Cardiac muscle cell (in vitro differentiated cells and primary cell): ENCODE measurements around the gene MLLT1. TPM values are rescaled to one million over a fixed set of nuclear protein-coding genes. Genes with fewer than 3 reads are reported as not detected.

Experiments
- DNase-seq, 2 donors: peaks; one replicate each; pipeline versions ENCODE4 v3.0.0 to v3.0.0-alpha.2; 2010 to 2017; ENCODE audit warnings: low read depth in 1 of 2, low spot score in 1 of 2
- H3K27ac ChIP-seq: fragments of 200-600 bp; sonication (generic); 2 replicates; pipeline ENCODE4 v1.5.1; 2016
- H3K27me3 ChIP-seq: fragments of 200-600 bp; sonication (generic); 2 replicates; pipeline ENCODE4 v1.6.0; 2016; ENCODE audit warnings: control low read depth
- H3K36me3 ChIP-seq: fragments of 200-600 bp; sonication (generic); 2 replicates; pipeline ENCODE4 v1.5.1; 2016; ENCODE audit warnings: control low read depth
- H3K4me1 ChIP-seq: fragments of 200-600 bp; sonication (generic); 2 replicates; pipeline ENCODE4 v1.8.1; 2017; ENCODE audit warnings: low read depth, mild to moderate bottlenecking, mixed run types
- H3K4me3 ChIP-seq: fragments of 200-600 bp; sonication (generic); 2 replicates; pipeline ENCODE4 v1.5.1; 2016; ENCODE audit warnings: mild to moderate bottlenecking
- H3K9me3 ChIP-seq: fragments of 200-600 bp; sonication (generic); 2 replicates; pipeline ENCODE4 v1.5.1; 2017; ENCODE audit warnings: low read depth, mild to moderate bottlenecking, control low read depth
- CTCF ChIP-seq: IDR thresholded peaks from 2 replicates; pipeline ENCODE4 v1.5.1; 2012; ENCODE audit warnings: low read depth, mild to moderate bottlenecking, low read length
- polyA plus RNA-seq: library from polyadenylated mRNA; unstranded; fragments of >200 nt; fragmentation: Nextera tagmentation; extraction: Ambion mirVana; gene quantifications from 2 replicates; pipeline ENCODE4 v1.2.1, GENCODE V29; 2016
- total RNA-seq: library from RNA; depleted of rRNA; stranded (reverse); fragments of >200 nt; gene quantifications from 2 replicates; pipeline ENCODE4 v1.2.3, GENCODE V29; 2016

MLLT1 gene
- total and polyA plus RNA-seq, 2 experiments from 2014 or later = 31.1 to 46.9 TPM

DNA sequence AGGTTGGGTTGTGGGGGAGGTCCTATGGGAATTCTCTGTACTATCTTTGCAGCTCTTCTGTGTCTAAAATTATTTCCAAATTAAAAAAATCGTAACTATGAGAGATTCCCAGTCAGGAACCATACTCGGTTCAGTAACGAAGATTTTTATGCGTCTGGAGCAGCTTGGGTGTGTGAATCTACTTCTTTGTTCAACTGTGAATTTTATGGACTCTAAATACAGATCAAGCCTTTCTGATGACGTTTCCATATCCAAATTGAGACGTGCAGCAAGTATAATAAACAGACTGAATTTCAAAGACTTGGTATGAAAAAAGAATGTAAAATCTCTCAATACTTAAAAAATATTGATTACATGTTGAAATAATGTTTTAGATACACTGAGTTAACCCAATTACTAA lies 30.9 kb downstream of the MLLT1 start:
- no peaks in the 10 kb centered on the region for H3K27me3 ChIP-seq
- no peak for TF ChIP-seq CTCF
- H3K27ac ChIP-seq = peak overlapping the region; percentile 42
- H3K36me3 ChIP-seq = peaks cover 5% of the 10 kb centered on the region
- H3K4me1 ChIP-seq = peaks cover 13% of the 10 kb centered on the region
- no peaks in the 10 kb centered on the region for H3K9me3 ChIP-seq
- no peak overlapping the region for H3K4me3 ChIP-seq
- no peak for DNase-seq

DNA sequence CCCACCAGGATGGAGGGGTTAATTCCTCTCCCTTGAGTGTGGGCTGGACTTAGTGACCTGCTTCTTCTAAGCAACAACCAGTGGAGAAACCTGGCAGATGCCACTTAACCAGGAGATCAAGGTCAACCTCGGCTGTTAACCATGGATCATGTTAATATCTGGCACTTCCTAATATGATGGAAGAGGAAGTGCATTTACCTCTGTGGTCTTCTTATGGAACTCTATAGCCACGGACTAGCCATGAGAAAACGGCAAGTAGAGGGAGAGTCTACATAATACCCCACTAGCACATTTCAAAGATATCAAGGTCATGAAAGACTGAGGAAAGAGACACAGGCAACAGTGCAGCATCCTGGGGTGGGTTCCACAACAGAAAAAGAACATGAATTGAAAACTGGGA lies 31.4 kb downstream of the MLLT1 start:
- DNase-seq = no peak
- peaks cover 10% of the 10 kb centered on the region for H3K4me1 ChIP-seq
- H3K27ac ChIP-seq = no peak overlapping the region
- H3K4me3 ChIP-seq = no peak overlapping the region
- peaks cover 5% of the 10 kb centered on the region for H3K36me3 ChIP-seq
- no peak for TF ChIP-seq CTCF
- H3K9me3 ChIP-seq = no peaks in the 10 kb centered on the region
- no peaks in the 10 kb centered on the region for H3K27me3 ChIP-seq

- TF ChIP-seq CTCF = no peak
- no peaks in the 10 kb centered on the region for H3K27me3 ChIP-seq
- DNase-seq = no peak
- H3K27ac ChIP-seq = no peak overlapping the region
- peaks cover 10% of the 10 kb centered on the region for H3K4me1 ChIP-seq
- H3K9me3 ChIP-seq = no peaks in the 10 kb centered on the region
- peaks cover 5% of the 10 kb centered on the region for H3K36me3 ChIP-seq
- no peak overlapping the region for H3K4me3 ChIP-seq
These were observed 32.8 kb downstream of the MLLT1 start for GRCh38 chr19:6247007-6247288.

DNA sequence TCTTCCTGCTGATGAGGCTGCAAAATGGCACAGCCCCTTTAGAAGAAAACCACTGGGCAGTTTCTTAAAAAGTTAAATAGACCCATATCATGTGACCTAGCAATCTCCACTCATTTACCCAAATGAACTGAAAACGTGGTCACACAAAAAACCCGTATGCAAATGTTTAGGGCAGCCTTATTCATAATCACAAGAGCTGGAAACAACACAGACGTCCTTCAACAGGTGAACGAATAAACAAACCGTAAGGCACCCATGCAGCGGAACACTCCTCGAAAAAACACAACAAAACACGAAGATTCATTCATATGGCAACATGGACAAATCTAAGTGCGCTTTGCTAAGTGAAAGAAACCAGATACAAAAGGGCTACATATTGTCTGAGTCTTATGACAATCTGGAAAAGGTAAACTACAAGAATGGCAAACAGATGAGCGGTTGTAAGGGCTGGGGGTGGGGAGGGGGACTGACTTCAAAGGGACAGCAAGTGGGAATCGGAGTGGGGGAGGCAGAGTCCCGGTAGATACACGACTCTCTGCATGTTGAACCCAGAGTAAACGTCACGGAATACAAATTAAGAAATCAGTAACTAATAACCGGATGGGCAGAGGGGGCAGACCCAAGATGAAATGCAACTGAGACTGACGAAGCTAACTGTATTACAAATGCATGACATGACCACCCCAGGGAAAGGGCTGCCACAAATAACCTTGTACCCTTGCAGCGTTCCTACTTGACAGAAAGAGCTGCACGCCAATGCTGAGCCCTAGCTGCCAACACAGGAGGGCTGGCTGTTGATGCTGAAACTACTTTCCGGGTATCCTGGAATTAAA lies 33.4 kb downstream of the MLLT1 start:
- H3K27ac ChIP-seq = no peak overlapping the region
- TF ChIP-seq CTCF = no peak
- H3K36me3 ChIP-seq = peaks cover 5% of the 10 kb centered on the region
- H3K27me3 ChIP-seq = no peaks in the 10 kb centered on the region
- DNase-seq = no peak
- H3K4me1 ChIP-seq = peaks cover 10% of the 10 kb centered on the region
- no peaks in the 10 kb centered on the region for H3K9me3 ChIP-seq
- H3K4me3 ChIP-seq = no peak overlapping the region

GRCh38 chr19:6242677-6243076 lies 37.1 kb downstream of the MLLT1 start:
- Histone ChIP-seq H3K27me3 (no peaks in the 10 kb centered on the region), H3K27ac (no peak overlapping the region), H3K36me3 (peaks cover 4% of the 10 kb centered on the region), H3K9me3 (no peaks in the 10 kb centered on the region), H3K4me3 (no peak overlapping the region), H3K4me1 (peaks cover 4% of the 10 kb centered on the region)
- no peak for DNase-seq
- no peak for TF ChIP-seq CTCF
